OCI-M2 (cell line): ENCODE measurements around the gene TDRD12.

Source experiments
- DNase-seq: peaks from one replicate; lab custom pipeline; 2025; ENCODE audit not compliant: unreplicated experiment; lab: John Stamatoyannopoulos, UW

Gene TDRD12

GRCh38 chr19:32719611-32720059 lies at the start of gene TDRD12:
Gene TDRD12 (plus strand): TSS chr19:32719767. CDS start chr19:32720073, 306 bp downstream.
- no peak for DNase-seq

- peak; percentile 85 for DNase-seq
These were observed 47.5 kb upstream of the TDRD12 start for GRCh38 chr19:32671883-32672593.

- DNase-seq, result no peak
These were observed 46.7 kb upstream of the TDRD12 start for GRCh38 chr19:32672841-32673240.

- DNase-seq, result no peak
These were observed 46.0 kb upstream of the TDRD12 start for GRCh38 chr19:32673573-32673972.

GRCh38 chr19:32674153-32674930 lies 45.2 kb upstream of the TDRD12 start:
- no peak for DNase-seq

- DNase-seq, result peak; percentile 99
These were observed 44.4 kb upstream of the TDRD12 start, which contains the start of gene ANKRD27 for GRCh38 chr19:32674931-32675719. Gene ANKRD27 (minus strand): TSS chr19:32675180. CDS start chr19:32659015, 16,165 bp downstream.

- no peak for DNase-seq
These were observed 43.8 kb upstream of the TDRD12 start, which contains the start of gene RGS9BP for GRCh38 chr19:32675720-32676185. Gene RGS9BP (plus strand): TSS chr19:32675848. CDS start chr19:32676264, 416 bp downstream.

- DNase-seq, result no peak
These were observed 43.2 kb upstream of the TDRD12 start for GRCh38 chr19:32676186-32676894.

- no peak for DNase-seq
These were observed 42.6 kb upstream of the TDRD12 start for GRCh38 chr19:32676895-32677359.

GRCh38 chr19:32677657-32678056 lies 41.9 kb upstream of the TDRD12 start:
- no peak for DNase-seq

GRCh38 chr19:32680986-32681385 lies 38.6 kb upstream of the TDRD12 start:
- DNase-seq, result no peak

- DNase-seq, result no peak
These were observed 37.2 kb upstream of the TDRD12 start for GRCh38 chr19:32682317-32682716.

GRCh38 chr19:32686847-32687475 lies 32.6 kb upstream of the TDRD12 start:
- DNase-seq, result no peak

- DNase-seq, result no peak
These were observed 31.9 kb upstream of the TDRD12 start for GRCh38 chr19:32687681-32688080.

- DNase-seq, result no peak
These were observed 31.3 kb upstream of the TDRD12 start for GRCh38 chr19:32688311-32688710.

GRCh38 chr19:32691291-32691951 lies 28.1 kb upstream of the TDRD12 start, which contains the start of gene NUDT19:
Gene NUDT19 (plus strand): TSS chr19:32691821. CDS start chr19:32691961, 140 bp downstream.
- DNase-seq, result peak; percentile 74

GRCh38 chr19:32691952-32692726 lies 27.4 kb upstream of the TDRD12 start:
- no peak for DNase-seq

GRCh38 chr19:32692727-32693061 lies 26.9 kb upstream of the TDRD12 start:
- no peak for DNase-seq
